COLO668 (cell line): Measurements from ENCODE around the gene DUSP6.

ENCODE experiments used
- DNase-seq: peaks from one replicate; lab custom pipeline; 2025; ENCODE audit not compliant: unreplicated experiment; lab: John Stamatoyannopoulos, UW

Gene DUSP6

DNA sequence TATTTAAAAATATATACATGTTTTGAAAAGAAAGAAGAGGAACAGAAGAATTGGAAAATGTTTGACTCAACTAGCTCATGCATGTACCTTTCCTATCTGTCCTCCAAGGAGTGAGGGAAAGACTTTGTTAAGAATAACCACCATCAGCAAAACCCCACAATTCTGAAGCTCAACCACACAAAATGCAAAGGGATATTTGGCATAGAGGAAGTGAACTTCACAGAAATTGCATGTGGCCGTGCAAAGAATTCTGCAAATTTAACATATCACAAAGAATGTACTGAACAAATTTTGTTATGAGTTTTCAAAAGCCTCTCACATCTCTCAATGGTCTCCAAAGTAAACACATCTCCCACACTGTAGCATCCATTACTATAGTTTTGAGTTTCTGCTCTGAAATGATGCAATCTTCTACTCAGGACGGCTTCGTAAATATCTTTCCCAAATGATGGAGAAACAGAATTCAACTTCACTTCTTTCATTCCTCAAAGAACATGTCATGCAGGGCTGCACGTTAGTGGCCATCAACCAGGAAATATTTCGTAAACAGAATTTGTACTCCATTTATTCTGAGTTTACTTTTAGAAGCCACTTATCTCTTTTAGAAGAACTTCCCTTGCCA, 17.6 kb downstream of the DUSP6 start:
- DNase-seq, result no peak

DNA sequence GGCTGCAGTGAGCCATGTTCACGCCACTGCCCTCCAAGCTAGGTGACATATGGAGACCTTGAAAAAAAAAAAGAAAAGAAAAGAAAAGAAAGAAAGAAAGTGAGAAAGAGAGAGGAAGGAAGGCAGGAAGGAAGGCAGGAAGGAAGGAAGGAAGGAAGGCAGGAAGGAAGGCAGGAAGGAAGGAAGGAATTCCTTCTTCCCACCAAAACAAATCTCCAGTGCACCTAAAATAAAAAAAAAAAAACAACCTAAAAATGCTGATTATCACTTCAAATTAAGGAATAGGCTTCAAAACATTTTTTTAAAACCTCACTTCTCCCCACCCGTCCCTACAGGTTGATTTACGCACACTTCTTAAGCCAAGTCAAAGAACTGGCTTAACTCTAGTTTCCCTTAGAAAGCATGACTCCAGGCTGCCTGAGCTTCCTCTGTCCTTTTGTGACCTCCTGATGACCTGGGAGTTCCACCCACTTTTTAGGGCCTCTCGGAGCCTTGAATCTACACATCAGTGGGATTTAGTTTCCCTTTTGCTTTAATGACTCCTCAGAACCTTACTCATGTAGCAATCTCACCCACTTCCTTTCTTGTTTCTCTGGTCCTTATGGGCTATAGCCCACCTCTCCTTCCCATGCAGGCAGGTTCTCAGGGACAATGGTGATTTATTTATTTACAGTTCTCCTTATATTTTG, 18.6 kb downstream of the DUSP6 start:
- no peak for DNase-seq

GRCh38 chr12:89328151-89329030, 23.9 kb downstream of the DUSP6 start:
- DNase-seq, result no peak

DNA sequence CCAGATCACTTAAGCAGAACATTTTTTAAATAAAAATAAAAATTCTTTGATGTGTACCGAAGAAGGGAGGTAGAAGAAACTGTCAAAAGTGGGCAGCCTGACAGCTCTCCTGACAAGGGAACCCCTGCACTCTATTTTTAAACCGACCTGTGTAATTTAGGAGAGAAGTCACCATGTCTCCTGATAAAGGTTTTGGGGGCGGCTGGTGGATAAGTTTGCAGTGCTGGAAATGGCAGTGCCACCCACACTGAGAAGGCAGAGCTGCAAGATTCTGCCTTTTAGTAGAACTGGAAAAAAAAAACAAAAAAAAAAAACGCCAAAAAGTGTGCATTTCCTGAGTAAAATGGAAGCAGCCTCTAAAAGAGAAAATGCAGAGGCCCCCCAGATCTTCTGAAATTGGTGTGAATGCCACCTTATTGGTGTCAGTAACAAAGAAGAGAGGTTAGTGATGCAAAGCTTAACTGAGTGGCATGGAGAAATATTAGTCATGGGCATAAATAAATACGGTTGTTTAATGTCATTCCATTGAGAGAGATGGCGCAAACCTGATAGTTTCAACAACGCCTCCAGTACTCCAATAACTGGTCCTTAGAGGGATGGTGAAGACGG, 24.7 kb downstream of the DUSP6 start:
- no peak for DNase-seq

DNA sequence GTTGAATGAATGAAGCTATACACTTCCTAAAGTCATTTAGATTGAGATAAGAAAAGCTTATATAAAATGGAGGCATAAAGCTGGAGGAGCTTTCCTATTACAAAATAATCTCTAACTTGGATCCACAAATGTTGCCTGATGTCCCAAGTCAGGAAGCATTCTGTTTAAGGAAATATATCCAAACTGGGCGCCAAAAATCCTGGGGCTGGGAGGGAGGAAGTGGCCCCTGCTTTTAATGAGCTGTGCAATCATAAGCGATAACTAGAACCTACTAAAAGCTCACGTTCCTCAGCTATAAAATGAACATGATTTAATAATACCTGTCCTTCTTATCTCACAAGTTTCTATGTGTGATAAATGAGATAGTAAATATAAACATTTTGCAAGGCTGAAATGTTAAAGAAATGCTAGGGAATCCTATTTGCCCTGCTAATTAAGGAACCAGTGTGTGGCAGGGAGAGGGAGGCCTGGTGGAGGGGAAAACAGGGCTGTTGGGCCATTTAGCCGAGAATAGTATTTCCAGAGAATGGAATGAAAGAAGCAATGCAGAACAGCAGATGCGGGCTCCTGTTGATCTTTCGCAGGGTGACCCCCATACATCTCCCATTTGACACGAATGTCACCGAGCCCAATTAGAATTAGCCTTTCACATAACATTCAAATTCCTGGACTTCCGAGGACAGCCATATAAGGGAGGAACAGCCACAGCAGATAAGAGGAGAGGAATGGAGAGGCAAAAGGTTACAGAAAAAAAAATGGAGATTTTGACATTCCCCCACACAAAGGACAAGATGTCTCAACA, 25.9 kb downstream of the DUSP6 start:
- no peak for DNase-seq

DNA sequence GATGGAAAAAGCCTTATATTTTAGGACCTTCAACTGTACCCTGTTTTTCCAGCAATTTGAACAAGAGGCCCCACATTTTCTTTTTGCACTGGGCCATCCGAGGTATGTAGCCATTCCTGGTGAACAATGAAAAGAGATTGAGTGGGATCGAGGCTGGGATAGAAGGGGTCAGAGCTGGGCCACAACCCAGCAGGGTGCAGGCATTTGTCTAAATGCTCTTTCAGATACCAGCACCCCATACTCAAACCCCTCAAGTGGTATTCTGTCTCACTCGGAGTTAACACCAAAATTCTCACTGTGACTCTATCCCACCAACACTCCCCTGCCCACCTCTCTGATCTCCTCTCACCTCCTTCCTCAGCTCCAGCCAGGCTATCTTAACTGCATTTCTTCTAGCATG, 26.8 kb downstream of the DUSP6 start:
- DNase-seq, result no peak

- DNase-seq, result no peak
These were observed 27.9 kb downstream of the DUSP6 start for GRCh38 chr12:89324437-89324836.

DNA sequence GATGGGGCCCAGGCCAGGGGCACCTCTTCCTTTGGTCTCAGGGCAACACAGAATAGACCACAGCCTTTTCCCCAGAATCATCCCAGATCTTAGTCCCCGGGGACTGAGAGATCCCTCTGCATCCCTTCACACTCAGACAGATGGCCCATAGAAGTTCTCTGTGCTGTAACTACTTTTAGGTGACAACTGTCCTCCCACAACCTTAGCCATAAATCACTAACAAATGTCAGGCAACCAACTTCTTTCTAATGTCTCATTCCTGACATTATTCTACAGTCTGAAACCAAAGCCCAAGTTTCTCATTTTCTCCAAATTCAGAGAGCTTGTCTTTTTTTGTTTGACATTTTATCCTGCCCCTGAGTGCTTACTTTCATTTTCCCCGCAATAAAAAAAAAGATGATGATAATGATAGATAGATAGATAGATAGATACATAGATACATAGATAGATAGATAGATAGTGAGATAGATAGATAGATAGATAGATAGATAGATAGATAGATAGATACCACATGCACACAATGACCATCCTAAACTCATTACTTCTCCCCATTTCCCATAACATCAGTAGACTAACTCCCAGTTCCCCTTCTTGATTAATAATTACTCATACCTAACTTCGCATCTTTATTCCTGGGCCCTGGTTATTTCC, 28.6 kb downstream of the DUSP6 start:
- no peak for DNase-seq

- DNase-seq, result no peak
These were observed 31.6 kb downstream of the DUSP6 start for GRCh38 chr12:89320735-89321134.

DNA sequence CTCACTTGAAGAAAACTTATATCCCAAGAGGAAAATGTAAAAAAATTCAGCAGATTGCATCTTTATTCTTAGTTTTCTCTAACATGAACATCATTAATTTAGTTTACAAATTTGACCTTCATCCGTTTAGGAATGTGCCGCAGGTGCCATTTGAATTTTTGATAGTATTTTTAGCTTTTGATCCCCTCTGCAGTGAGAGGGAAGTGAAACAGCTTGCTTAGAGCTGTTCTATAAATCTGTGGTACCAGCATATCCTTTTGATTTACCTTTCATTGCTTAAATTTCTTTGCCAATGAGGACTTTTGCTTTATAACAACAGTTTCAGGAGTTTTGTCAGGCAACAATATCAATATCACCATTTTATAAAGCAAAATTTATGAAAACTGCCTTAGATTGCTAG, 32.7 kb downstream of the DUSP6 start:
- DNase-seq, result no peak

GRCh38 chr12:89319122-89319521, 33.2 kb downstream of the DUSP6 start:
- no peak for DNase-seq

GRCh38 chr12:89316705-89317139, 35.6 kb downstream of the DUSP6 start:
- DNase-seq, result no peak

DNA sequence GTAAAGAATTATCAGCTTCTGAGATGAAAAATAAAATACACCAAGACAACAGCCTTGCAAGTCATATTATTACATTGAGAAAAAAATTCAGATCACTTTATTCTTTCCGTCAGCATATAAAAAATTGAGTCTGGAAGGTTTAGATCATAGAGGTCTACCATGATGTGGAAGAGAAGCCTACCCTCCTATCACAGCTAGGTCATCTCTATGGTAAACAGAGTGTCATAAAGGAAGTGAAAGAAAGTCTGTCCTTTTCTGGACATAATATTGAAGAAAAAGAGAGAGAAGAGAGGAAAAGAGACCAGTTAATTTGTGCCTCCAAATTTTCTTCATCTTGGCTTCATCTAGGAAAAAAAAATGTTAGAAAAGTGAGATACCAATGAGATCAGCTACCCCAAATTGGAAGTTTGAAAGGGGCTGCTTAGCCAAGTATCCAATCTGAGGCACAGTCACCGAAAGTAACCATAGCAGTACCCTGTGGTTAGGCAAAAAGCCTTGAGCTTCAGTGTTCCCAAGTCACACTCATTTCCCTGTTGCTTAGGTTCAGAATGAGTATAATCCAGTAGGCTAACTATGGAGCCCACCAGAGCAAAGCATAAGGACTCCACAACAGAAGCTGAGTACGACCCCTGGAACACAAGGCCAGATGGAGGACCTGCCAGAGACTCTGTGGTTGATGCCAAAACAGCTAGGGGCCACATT, 38.1 kb downstream of the DUSP6 start:
- no peak for DNase-seq

GRCh38 chr12:89311703-89312293, 40.5 kb downstream of the DUSP6 start:
- no peak for DNase-seq

DNA sequence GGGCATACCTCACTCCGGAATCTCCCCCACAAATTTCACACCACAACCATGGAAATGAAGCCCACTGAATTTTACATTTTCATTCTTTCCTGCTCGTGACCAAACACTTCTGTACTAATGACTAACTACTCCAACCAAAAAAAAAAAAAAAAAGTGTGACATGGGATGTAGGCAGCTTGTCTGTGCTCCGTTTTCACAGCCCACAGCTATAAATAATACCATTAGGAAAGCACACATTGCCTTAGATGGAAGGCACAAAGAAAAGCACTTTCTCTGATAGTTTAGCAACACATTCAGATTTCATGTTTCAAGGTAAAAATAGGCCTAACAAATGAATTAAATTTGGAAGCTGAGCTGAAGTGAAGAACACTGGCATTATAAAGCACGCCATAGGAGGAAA, 42.5 kb downstream of the DUSP6 start:
- DNase-seq, result no peak

GRCh38 chr12:89309440-89309802, 42.9 kb downstream of the DUSP6 start:
- no peak for DNase-seq

GRCh38 chr12:89307474-89308253, 44.6 kb downstream of the DUSP6 start:
- DNase-seq, result no peak

- no peak for DNase-seq
These were observed 45.4 kb downstream of the DUSP6 start for GRCh38 chr12:89306827-89307473.
